Measurements from ENCODE around the gene IFRD2.

DNA sequence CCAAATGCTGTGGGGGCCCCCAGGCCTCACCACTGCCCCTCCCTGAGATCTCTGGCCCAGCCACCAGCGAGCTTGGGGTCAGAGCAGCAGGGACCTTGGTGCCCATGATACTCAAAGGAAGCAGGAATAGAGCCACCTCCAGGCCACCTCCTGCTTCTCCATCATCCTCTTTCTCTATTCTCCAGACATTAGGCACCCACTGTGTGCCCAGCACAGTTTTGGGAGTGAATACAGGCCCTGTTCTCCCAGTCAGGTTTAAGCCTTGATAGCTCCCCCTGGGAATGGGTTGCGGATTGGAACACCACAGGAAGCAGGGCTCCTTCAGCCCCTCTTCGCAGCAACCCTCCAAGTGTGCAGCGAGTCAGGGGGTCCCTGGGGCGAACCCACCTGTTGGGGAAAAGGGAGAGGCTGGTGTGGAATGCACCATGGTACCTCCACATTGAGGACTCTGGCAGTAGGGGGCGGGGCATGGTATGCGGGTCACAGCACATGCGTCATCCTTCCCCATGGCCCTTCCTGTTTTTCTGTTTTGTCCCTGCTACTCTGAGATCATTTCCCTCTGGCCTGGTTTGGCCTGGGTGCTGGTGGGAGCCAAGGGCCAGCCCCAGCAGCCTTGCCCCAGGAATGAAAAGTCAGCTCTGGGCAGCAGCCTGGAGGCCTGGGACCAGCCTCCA is 37.5 kb downstream of the IFRD2 start:
- no peak for TF ChIP-seq EZH2phosphoT487 (IDR thresholded peaks at IDR 0.05; ENCODE audit: insufficient read depth, low read depth)
- no peak for TF ChIP-seq EZH2 (IDR thresholded peaks at IDR 0.05; ENCODE audit: insufficient read depth, poor library complexity, severe bottlenecking)
